NCI-H1417 (cell line): Measurements from ENCODE around the gene KPNA3.
"Not testable (repeated sequence)": the region's sequence is repeated elsewhere in the genome, so short reads cannot be mapped to it uniquely, and the experiment has no call there.

Experiments used
- DNase-seq, 3 experiments: peaks; one replicate each; lab custom pipeline; 2025; lab: John Stamatoyannopoulos, UW

KPNA3 gene

DNA sequence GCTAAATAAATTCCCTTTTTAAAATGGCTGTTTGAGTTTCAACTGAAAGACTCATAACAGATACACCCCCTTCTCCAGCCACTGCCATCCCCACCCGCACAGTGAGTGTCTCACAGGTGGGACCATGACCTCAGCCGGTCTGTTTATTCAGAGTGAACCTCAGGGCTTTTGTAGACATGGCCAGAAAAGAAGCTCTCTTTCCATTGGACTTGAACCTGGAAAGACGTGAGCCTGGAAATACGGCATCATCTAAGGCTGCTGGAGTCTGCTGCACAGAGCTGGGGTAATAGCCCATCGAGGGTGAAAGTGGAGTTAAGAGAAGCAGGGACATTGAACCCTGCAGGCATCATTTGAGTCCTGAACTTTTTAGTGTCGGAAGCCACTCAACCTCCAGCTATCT, 15.2 kb upstream of the KPNA3 start:
- no peak for DNase-seq

GRCh38 chr13:49806126-49806536, 13.6 kb upstream of the KPNA3 start:
- no peak for DNase-seq

DNA sequence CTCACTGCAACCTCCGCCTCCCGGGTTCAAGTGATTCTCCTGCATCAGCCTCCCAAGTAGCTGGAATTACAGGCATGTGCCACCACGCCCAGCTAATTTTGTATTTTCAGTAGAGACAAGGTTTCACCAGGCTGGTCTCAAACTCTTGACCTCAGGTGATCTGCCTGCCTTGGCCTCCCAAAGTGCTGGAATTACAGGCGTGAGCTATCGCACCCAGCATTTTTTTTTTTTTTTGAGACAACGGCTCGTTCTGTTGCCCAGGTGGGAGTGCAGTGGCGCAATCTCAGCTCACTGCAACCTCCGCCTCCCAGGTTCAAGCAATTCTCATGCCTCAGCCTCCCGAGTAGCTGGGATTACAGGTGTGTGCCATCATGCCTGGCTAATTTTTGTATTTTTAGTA, 10.6 kb upstream of the KPNA3 start:
- DNase-seq: not testable (repeated sequence)

DNA sequence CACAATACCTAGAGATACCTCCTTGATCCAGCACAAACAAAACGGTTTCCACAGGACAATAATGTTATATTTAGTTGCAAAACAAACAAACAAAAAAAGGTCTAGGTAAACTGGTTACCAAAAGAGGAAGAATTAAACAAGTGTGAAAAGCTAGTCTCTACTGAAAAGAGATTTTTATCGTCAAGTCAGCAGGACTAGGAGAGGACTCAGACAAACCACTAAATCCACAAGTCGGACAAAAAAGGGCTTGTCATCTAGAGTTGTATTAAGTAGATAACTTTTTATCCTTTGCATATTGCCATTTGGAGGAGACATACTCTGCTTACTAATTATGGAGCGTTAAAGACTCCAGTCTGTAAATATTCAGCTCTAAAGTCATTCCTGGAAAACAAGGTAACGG, 9.9 kb upstream of the KPNA3 start:
- DNase-seq: no peak

GRCh38 chr13:49791711-49792549, 552 bp downstream of the KPNA3 start:
- DNase-seq: peak; percentile 35 to 94 (median 90)

- DNase-seq: peak; percentile 21 to 90 (median 83)
Measured at GRCh38 chr13:49791315-49791710, 1.2 kb downstream of the KPNA3 start.

GRCh38 chr13:49789968-49790367, 2.5 kb downstream of the KPNA3 start:
- DNase-seq: no peak

- no peak for DNase-seq
Measured at GRCh38 chr13:49786401-49787008, 6.0 kb downstream of the KPNA3 start.

DNA sequence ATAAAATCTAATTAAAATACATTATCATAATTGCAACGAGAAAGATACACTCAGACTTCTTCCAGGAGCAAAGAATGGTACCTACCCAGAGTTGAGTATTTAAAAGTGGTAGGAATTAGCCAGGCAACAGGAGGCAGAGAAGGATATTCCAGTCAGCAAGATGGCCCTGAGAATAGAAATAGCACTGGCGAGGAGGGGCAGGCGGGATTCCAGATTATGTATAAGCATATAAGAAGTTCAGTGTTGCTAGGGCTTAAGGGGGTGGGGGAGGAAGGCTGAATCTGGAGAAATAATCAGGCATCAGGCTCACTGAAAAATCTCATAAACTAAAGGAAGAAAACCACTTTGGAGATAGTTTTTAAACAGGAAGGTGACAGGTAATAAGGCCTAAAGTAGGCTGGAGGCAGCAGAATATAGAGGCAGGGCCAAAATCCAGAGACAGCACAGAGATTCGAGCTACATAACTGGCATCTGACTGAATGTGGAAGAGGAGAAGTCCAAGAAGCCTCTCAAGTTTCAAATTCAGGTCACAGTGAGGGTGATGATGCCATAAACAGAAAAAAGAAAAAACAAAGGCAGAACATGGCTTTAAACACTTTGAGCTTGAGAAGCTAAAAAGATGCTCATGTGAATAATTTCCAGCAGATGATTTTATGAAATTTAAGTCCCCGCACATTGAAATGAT, 7.5 kb downstream of the KPNA3 start:
- no peak for DNase-seq

DNA sequence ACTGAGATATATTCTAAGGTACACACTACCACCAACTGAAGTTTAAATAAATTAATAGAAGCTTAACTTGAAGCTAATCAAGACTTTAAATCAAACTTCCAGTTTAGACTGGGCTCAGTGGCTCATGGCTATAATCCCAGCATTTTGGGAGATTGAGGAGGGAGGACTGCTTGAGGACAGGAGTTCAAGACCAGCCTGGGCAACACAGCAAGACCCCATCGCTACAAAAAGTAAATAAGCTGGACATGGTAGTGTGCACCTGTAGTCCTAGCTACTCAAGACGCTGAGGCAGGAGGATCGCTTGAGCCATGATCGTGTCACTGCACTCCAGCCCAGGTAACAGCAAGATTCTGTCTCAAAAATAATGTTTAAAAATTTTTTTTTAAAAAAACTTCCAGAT, 8.6 kb downstream of the KPNA3 start:
- DNase-seq: no peak

- DNase-seq: no peak
Measured at GRCh38 chr13:49782784-49783183, 9.7 kb downstream of the KPNA3 start.

DNA sequence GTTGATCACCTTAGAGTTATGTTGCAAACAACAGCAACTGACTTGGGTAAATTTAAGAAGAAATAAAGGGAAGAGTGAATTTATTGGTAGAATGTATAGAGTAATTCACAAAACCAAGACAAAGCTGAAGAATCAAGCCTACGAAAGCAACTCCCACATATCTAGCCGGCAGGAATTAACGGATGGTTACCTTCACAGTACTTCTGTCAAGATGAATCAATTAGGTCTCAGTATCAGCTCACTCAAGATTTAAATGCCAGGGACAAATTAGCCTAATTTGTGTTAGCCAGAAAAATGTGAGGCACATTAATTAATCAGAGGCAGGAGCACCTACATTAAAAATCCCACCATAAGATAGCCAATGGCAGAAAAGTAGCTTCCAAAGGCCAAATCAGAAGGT, 10.7 kb downstream of the KPNA3 start:
- DNase-seq: no peak

DNA sequence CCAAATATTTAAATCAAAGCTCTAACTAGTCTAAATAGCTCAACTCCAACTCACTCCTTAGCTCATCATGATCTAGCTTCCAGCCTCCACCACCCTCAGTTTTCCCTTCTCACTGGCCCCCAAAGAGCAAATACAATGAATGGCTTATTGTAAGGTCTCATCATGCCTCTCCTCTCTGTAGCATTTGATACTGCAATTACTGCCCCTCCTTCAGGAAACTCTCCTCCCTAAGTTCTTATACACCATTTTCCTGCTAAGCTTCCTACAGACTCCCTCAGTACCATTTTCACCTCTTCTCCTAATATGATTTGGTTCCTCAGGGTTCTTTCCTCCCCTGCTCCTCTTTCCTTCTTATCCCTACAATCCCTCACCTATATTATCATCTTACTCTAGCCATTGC, 12.8 kb downstream of the KPNA3 start:
- DNase-seq: no peak

DNA sequence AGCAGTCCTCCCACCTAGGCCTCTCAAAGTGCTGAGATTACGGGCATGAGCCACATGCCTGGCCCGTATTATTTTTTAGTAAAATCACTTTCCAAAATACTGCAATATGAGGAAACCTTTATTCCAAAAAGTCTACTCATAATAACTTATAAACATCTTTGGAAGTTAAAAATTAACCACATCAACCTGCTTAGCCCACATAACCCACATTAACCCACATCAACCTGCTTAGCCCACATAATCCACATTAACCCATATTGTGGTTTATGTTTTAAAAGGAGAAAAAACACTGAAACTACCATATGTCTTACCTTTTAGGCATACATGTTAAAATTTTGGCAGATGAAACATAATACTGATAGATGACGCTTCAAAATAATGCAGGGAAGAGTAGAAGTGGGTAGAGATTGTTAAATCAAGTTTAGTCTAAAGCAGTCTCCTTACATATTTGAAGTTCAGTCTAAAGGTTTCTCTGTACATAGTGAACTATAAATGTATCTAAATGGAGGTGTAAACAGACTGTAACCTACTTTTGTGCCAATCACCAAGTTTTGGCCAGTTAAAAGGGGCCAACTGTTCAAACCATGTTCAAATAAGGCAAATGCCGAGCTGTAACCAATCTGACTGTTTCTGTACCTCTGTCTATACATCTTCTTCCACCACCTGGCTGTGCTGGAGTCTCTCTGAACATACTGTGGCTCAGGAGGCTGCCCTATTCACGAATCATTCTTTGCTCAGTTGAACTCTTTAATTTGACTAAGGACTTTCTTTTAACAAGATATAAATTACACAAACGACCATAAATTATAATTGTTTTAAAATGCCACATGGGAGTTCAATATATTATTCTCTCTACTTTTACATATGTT, 14.5 kb downstream of the KPNA3 start:
- DNase-seq: no peak

DNA sequence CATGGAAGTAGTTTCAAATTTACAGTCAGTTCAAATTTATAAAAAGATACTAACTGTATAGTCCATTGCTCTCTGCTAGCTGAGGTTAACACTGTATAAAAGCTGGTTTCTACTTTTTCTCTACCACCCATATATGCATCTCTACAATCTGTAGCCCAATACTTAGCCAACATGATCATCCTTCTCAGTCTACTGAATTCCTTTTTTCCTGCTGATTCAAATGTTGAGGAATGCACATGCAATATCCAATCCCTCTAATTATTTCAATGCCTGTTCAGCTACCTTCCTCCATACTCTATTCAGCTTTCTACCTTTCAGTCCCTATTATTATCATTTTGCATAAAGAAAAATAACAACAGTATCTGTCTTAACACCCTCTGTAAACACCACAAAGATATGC, 15.6 kb downstream of the KPNA3 start:
- DNase-seq: no peak

GRCh38 chr13:49774376-49775005, 18.0 kb downstream of the KPNA3 start:
- no peak for DNase-seq

GRCh38 chr13:49772828-49773227, 19.7 kb downstream of the KPNA3 start:
- no peak for DNase-seq

- DNase-seq: not testable (repeated sequence)
Measured at GRCh38 chr13:49761811-49762210, 30.7 kb downstream of the KPNA3 start.

GRCh38 chr13:49760558-49760957, 31.9 kb downstream of the KPNA3 start:
- no peak for DNase-seq

- DNase-seq: no peak
Measured at GRCh38 chr13:49759503-49759902, 33.0 kb downstream of the KPNA3 start.

- DNase-seq: no peak
Measured at GRCh38 chr13:49756263-49756662, 36.2 kb downstream of the KPNA3 start.

- no peak for DNase-seq
Measured at GRCh38 chr13:49754146-49754545, 38.3 kb downstream of the KPNA3 start.
